Activated CD4-positive, alpha-beta T cell treated with anti-CD3 and anti-CD28 coated beads, Interleukin-2, amount 50 U/mL, for 16 hours (primary cell): ENCODE data around the gene PIM3.

Source experiments
- DNase-seq: peaks from one replicate; pipeline ENCODE4 v3.0.0-alpha.2; 2020

PIM3 gene

GRCh38 chr22:49943771-49944398 lies 16.7 kb upstream of the PIM3 start:
- DNase-seq: no peak

GRCh38 chr22:49944399-49944891 lies 16.1 kb upstream of the PIM3 start:
- no peak for DNase-seq

- DNase-seq: peak; percentile 59
Measured at GRCh38 chr22:49945042-49945794, 15.4 kb upstream of the PIM3 start.

- DNase-seq: no peak
Measured at GRCh38 chr22:49946612-49947295, 13.8 kb upstream of the PIM3 start.

- no peak for DNase-seq
Measured at GRCh38 chr22:49947296-49947622, 13.3 kb upstream of the PIM3 start.

GRCh38 chr22:49948116-49948957 lies 12.2 kb upstream of the PIM3 start:
- no peak for DNase-seq

- DNase-seq: no peak
Measured at GRCh38 chr22:49948958-49949913, 11.3 kb upstream of the PIM3 start.

GRCh38 chr22:49949914-49950292 lies 10.7 kb upstream of the PIM3 start:
- no peak for DNase-seq

GRCh38 chr22:49950396-49950994 lies 10.1 kb upstream of the PIM3 start:
- no peak for DNase-seq

GRCh38 chr22:49951000-49951677 lies 9.4 kb upstream of the PIM3 start:
- no peak for DNase-seq

GRCh38 chr22:49951678-49951985 lies 8.9 kb upstream of the PIM3 start:
- no peak for DNase-seq

- no peak for DNase-seq
Measured at GRCh38 chr22:49951986-49952896, 8.3 kb upstream of the PIM3 start.

- no peak for DNase-seq
Measured at GRCh38 chr22:49953027-49953679, 7.4 kb upstream of the PIM3 start.

- no peak for DNase-seq
Measured at GRCh38 chr22:49953680-49954344, 6.8 kb upstream of the PIM3 start.

GRCh38 chr22:49954354-49954753 lies 6.2 kb upstream of the PIM3 start:
- no peak for DNase-seq

GRCh38 chr22:49954991-49955580 lies 5.5 kb upstream of the PIM3 start:
- DNase-seq: no peak

GRCh38 chr22:49955581-49956417 lies 4.8 kb upstream of the PIM3 start:
- no peak for DNase-seq

- DNase-seq: no peak
Measured at GRCh38 chr22:49956418-49956770, 4.2 kb upstream of the PIM3 start.
